ENCODE data around the gene MAD1L1. TPM values are rescaled to one million over a fixed set of nuclear protein-coding genes. Genes with fewer than 3 reads are reported as not detected.

The MAD1L1 gene
- total and polyA plus RNA-seq, 4 donors: 12.8 to 20.7 (median 16.5) TPM

DNA sequence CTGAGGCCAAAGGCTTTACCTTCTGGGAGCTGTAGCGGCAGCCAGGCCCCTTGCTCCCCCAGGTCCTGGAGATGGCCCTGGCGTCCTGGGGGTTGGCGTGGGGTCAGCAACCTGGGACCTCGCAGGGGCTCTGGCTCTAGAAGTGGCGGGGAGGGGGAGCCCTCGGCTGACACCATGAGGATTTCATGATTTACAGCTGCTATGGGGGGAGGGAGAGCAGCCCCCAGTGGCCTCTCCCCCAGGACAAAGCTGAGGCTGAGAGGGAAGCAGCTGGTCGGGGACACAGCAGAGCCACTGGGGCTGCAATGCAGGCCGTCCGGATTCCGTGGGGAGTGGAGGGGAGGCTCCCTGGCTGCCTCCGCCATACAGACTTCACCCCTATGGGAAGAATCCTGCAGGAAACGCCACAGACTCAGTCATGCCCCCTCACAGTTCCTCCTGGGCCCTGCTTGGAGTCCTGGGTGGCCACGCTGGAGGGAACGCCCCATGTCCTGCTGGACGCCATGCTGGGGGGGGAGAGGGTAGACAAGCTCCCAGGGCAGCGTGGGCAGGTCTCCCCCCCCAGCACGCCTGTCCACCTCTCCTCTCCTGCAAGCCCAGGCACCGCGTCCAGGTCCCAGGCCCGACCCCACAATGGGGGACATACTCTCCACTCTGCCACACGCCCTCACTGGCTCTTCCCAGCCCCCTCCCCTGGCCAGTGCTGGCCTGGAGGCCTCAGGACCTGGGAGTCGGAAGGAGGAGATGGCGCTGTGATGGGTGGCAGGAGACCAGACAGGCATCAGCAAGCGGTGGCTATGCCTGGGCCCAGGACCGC, 319.1 kb downstream of the MAD1L1 start:
- Histone ChIP-seq H3K9me3 (ENCODE audit: control insufficient read depth in 4 of 4, low read length in 3 of 4) (no peaks in the 10 kb centered on the region), H3K4me1 (ENCODE audit: control insufficient read depth in 4 of 4, insufficient read depth in 4 of 4, low read length in 3 of 4) (peaks cover 0 to 10% (median 6%) of the 10 kb centered on the region in 4 donors), H3K27me3 (ENCODE audit: control insufficient read depth in 4 of 4, insufficient read depth in 4 of 4, low read length in 3 of 4) (no peaks in the 10 kb centered on the region), H3K27ac (ENCODE audit: low read depth in 1 of 2, low read length in 2 of 2) (no peak overlapping the region), H3K4me3 (ENCODE audit: low read depth in 1 of 3, low read length in 3 of 3) (no peak overlapping the region), H3K9ac (ENCODE audit: low read depth in 1 of 2, low read length in 2 of 2) (peak overlapping the region in 1 of 2 donors; percentile 16), H3K36me3 (ENCODE audit: control insufficient read depth in 4 of 4, insufficient read depth in 3 of 4, low read depth in 1 of 4, low read length in 3 of 4) (no peaks in the 10 kb centered on the region)
- DNase-seq (ENCODE audit: low spot score): no peak
- TF ChIP-seq, protein P1, sequence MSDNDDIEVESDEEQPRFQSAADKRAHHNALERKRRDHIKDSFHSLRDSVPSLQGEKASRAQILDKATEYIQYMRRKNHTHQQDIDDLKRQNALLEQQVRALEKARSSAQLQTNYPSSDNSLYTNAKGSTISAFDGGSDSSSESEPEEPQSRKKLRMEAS (IDR thresholded peaks at IDR 0.05): no peak
- TF ChIP-seq, protein P2, sequence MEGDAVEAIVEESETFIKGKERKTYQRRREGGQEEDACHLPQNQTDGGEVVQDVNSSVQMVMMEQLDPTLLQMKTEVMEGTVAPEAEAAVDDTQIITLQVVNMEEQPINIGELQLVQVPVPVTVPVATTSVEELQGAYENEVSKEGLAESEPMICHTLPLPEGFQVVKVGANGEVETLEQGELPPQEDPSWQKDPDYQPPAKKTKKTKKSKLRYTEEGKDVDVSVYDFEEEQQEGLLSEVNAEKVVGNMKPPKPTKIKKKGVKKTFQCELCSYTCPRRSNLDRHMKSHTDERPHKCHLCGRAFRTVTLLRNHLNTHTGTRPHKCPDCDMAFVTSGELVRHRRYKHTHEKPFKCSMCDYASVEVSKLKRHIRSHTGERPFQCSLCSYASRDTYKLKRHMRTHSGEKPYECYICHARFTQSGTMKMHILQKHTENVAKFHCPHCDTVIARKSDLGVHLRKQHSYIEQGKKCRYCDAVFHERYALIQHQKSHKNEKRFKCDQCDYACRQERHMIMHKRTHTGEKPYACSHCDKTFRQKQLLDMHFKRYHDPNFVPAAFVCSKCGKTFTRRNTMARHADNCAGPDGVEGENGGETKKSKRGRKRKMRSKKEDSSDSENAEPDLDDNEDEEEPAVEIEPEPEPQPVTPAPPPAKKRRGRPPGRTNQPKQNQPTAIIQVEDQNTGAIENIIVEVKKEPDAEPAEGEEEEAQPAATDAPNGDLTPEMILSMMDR (IDR thresholded peaks at IDR 0.05; ENCODE audit: low read depth, low read length, missing input control): no peak
- TF ChIP-seq FOXA2 (IDR thresholded peaks at IDR 0.05): no peak
- TF ChIP-seq FOXA1 (IDR thresholded peaks at IDR 0.05): no peak
- no peak for TF ChIP-seq HNF4A (conservative IDR thresholded peaks at IDR 0.05)
- TF ChIP-seq GABPA (IDR thresholded peaks at IDR 0.05 in 1 of 2, conservative IDR thresholded peaks at IDR 0.05 in 1 of 2): no peak
- TF ChIP-seq, protein P3, sequence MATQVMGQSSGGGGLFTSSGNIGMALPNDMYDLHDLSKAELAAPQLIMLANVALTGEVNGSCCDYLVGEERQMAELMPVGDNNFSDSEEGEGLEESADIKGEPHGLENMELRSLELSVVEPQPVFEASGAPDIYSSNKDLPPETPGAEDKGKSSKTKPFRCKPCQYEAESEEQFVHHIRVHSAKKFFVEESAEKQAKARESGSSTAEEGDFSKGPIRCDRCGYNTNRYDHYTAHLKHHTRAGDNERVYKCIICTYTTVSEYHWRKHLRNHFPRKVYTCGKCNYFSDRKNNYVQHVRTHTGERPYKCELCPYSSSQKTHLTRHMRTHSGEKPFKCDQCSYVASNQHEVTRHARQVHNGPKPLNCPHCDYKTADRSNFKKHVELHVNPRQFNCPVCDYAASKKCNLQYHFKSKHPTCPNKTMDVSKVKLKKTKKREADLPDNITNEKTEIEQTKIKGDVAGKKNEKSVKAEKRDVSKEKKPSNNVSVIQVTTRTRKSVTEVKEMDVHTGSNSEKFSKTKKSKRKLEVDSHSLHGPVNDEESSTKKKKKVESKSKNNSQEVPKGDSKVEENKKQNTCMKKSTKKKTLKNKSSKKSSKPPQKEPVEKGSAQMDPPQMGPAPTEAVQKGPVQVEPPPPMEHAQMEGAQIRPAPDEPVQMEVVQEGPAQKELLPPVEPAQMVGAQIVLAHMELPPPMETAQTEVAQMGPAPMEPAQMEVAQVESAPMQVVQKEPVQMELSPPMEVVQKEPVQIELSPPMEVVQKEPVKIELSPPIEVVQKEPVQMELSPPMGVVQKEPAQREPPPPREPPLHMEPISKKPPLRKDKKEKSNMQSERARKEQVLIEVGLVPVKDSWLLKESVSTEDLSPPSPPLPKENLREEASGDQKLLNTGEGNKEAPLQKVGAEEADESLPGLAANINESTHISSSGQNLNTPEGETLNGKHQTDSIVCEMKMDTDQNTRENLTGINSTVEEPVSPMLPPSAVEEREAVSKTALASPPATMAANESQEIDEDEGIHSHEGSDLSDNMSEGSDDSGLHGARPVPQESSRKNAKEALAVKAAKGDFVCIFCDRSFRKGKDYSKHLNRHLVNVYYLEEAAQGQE (IDR thresholded peaks at IDR 0.05): no peak
- no peak for TF ChIP-seq YY1 (IDR thresholded peaks at IDR 0.05)
- no peak for TF ChIP-seq RXRA (IDR thresholded peaks at IDR 0.05)
- no peak for TF ChIP-seq JUND (IDR thresholded peaks at IDR 0.05)
- TF ChIP-seq HNF4G (IDR thresholded peaks at IDR 0.05): no peak
- TF ChIP-seq, protein P4, sequence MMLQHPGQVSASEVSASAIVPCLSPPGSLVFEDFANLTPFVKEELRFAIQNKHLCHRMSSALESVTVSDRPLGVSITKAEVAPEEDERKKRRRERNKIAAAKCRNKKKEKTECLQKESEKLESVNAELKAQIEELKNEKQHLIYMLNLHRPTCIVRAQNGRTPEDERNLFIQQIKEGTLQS (IDR thresholded peaks at IDR 0.05): no peak
- TF ChIP-seq RAD21 (IDR thresholded peaks at IDR 0.05): no peak
- 89% methylated on average over 25 of the region's 25 CpGs for WGBS

DNA sequence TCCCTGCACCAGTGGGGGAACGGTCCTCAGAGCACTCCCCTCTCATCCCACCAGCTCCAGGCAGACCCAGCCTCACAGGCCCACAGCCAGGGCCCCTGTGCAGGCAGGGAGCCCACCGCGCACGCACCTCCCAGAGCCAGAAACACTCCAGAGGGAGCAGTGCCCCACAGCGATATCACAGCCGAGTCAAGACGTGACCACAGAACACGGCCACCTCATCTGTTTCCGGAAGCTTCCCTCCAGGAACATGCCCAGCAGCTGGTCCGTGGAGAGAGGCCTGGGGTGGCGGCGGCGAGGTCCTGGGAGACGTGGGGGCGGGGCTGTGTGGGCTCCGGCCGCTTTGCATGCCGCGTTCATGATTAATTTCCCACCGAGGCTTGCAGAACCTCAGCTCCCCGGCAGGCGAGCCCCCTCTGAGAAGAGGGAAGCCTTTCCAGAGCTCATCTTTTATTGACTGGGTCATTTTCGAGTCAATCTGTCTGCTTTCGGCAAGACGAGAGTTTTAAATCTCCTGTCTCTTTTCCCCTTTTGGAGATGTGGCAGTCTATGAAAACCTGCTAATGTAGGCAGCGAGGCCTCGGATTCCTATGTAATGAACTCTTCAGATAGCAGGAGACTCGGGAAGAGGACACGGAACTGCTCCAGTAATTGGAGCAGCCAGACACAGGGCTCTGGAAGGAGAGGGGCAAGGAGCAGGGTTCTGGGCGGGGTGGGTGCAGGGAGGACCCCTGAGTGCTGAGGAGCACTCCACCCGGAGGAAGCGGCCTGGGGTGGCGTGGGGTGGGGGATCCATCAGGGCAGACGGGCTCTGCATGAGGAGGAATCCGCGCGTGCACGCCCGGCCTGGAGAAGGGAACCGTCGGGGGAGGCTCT, 319.9 kb downstream of the MAD1L1 start:
- Histone ChIP-seq H3K27me3 (ENCODE audit: control insufficient read depth in 4 of 4, insufficient read depth in 4 of 4, low read length in 3 of 4) (no peaks in the 10 kb centered on the region), H3K9me3 (ENCODE audit: control insufficient read depth in 4 of 4, low read length in 3 of 4) (no peaks in the 10 kb centered on the region), H3K4me1 (ENCODE audit: control insufficient read depth in 4 of 4, insufficient read depth in 4 of 4, low read length in 3 of 4) (peaks cover 0 to 10% (median 6%) of the 10 kb centered on the region in 4 donors), H3K27ac (ENCODE audit: low read depth in 1 of 2, low read length in 2 of 2) (no peak overlapping the region), H3K9ac (ENCODE audit: low read depth in 1 of 2, low read length in 2 of 2) (no peak overlapping the region), H3K4me3 (ENCODE audit: low read depth in 1 of 3, low read length in 3 of 3) (no peak overlapping the region), H3K36me3 (ENCODE audit: control insufficient read depth in 4 of 4, insufficient read depth in 3 of 4, low read depth in 1 of 4, low read length in 3 of 4) (no peaks in the 10 kb centered on the region)
- 89% methylated on average over 41 of the region's 41 CpGs for WGBS
- TF ChIP-seq RXRA (IDR thresholded peaks at IDR 0.05): peak in 1 of 2 donors; percentile 30
- TF ChIP-seq, protein P5, sequence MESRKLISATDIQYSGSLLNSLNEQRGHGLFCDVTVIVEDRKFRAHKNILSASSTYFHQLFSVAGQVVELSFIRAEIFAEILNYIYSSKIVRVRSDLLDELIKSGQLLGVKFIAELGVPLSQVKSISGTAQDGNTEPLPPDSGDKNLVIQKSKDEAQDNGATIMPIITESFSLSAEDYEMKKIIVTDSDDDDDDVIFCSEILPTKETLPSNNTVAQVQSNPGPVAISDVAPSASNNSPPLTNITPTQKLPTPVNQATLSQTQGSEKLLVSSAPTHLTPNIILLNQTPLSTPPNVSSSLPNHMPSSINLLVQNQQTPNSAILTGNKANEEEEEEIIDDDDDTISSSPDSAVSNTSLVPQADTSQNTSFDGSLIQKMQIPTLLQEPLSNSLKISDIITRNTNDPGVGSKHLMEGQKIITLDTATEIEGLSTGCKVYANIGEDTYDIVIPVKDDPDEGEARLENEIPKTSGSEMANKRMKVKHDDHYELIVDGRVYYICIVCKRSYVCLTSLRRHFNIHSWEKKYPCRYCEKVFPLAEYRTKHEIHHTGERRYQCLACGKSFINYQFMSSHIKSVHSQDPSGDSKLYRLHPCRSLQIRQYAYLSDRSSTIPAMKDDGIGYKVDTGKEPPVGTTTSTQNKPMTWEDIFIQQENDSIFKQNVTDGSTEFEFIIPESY (IDR thresholded peaks at IDR 0.05): no peak
- TF ChIP-seq, protein P1 (IDR thresholded peaks at IDR 0.05): no peak
- no peak for DNase-seq (ENCODE audit: low spot score)
